BLaER1 treated with 17β-estradiol and CSF1 and Interleukin-3, amounts not matched to agents 10 nM and 100 nM (cell line): ENCODE measurements around the gene DLL1.

Experiments used
- H3K27ac ChIP-seq, 11 experiments: shearing (Covaris generic); formaldehyde crosslinking; 2 replicates each; pipeline ENCODE4 v1.8.1; 2022
- H3K27me3 ChIP-seq, 11 experiments: shearing (Covaris generic); formaldehyde crosslinking; 2 replicates each; pipeline ENCODE4 v1.8.1; 2022
- H3K36me3 ChIP-seq, 11 experiments: shearing (Covaris generic); formaldehyde crosslinking; 2 replicates each; pipeline ENCODE4 v1.8.1; 2022
- H3K4me1 ChIP-seq, 10 experiments: shearing (Covaris generic); formaldehyde crosslinking; 2 replicates each; pipeline ENCODE4 v1.8.1; 2022
- H3K4me2 ChIP-seq, 11 experiments: shearing (Covaris generic); formaldehyde crosslinking; 2 replicates each; pipeline ENCODE4 v1.8.1; 2022
- H3K4me3 ChIP-seq, 10 experiments: shearing (Covaris generic); formaldehyde crosslinking; 2 replicates each; pipeline ENCODE4 v1.8.1; 2022
- H3K9ac ChIP-seq, 11 experiments: shearing (Covaris generic); formaldehyde crosslinking; 2 replicates each; pipeline ENCODE4 v1.8.1; 2022
- H3K9me3 ChIP-seq, 11 experiments: shearing (Covaris generic); formaldehyde crosslinking; replicated peaks in 1 of 11; 2 replicates each; pipeline ENCODE4 v1.8.1; 2022
- H4K20me1 ChIP-seq, 11 experiments: shearing (Covaris generic); formaldehyde crosslinking; 2 replicates each; pipeline ENCODE4 v1.8.1; 2022
- Cebpa-rat ChIP-seq, 11 experiments: shearing (Covaris generic); IDR thresholded peaks; 2 replicates each; pipeline ENCODE4 v1.8.1; 2022

Gene DLL1

GRCh38 chr6:170312876-170313275, 22.0 kb upstream of the DLL1 start:
- no peaks in the 10 kb centered on the region for H3K9me3 ChIP-seq
- H3K27ac ChIP-seq, result no peak overlapping the region
- H3K4me3 ChIP-seq, result no peak overlapping the region
- peaks cover 75 to 99% (median 95%) of the 10 kb centered on the region in 11 experiments for H4K20me1 ChIP-seq
- peaks cover 10 to 43% (median 15%) of the 10 kb centered on the region in 10 experiments for H3K4me1 ChIP-seq
- no peak overlapping the region for H3K4me2 ChIP-seq
- TF ChIP-seq Cebpa-rat (IDR thresholded peaks at IDR 0.05), result no peak
- H3K27me3 ChIP-seq, result no peaks in the 10 kb centered on the region
- H3K9ac ChIP-seq, result no peak overlapping the region
- H3K36me3 ChIP-seq, result peaks cover 18 to 70% (median 42%) of the 10 kb centered on the region in 11 experiments

- H4K20me1 ChIP-seq, result peaks cover 66 to 93% (median 88%) of the 10 kb centered on the region in 11 experiments
These were observed 20.8 kb upstream of the DLL1 start for GRCh38 chr6:170311696-170312095.

GRCh38 chr6:170308761-170309160, 17.9 kb upstream of the DLL1 start:
- Histone ChIP-seq H3K9ac (peak overlapping the region in 2 of 11 experiments; percentile 95 to 97; a peak in 2 of 22 replicates), H3K4me3 (0 out of 20 replicates have a peak overlapping the region, but pooled peaks of 1 of the 10 experiments have one; percentile 90), H3K4me2 (peak overlapping the region; percentile 90 to 99 (median 95); a peak in 21 of 22 replicates)

More at GRCh38 chr6:170311696-170312095, 20.8 kb upstream of the DLL1 start:
- no peaks in the 10 kb centered on the region for H3K27me3 ChIP-seq
- peaks cover 9 to 59% (median 32%) of the 10 kb centered on the region in 11 experiments; a peak in 17 of 22 replicates for H3K36me3 ChIP-seq
- no peak overlapping the region for H3K9ac ChIP-seq
- no peak for TF ChIP-seq Cebpa-rat (IDR thresholded peaks at IDR 0.05)
- no peak overlapping the region for H3K27ac ChIP-seq
- no peak overlapping the region for H3K4me2 ChIP-seq
- peaks cover 17 to 50% (median 20%) of the 10 kb centered on the region in 10 experiments for H3K4me1 ChIP-seq
- no peaks in the 10 kb centered on the region for H3K9me3 ChIP-seq
- no peak overlapping the region for H3K4me3 ChIP-seq

GRCh38 chr6:170307080-170307545, 16.2 kb upstream of the DLL1 start:
- TF ChIP-seq Cebpa-rat (IDR thresholded peaks at IDR 0.05), result no peak
- Histone ChIP-seq H3K36me3 (peaks cover 0 to 22% (median 16%) of the 10 kb centered on the region in 11 experiments; a peak in 13 of 22 replicates), H3K4me2 (peak overlapping the region; percentile 90 to 99 (median 95)), H3K27ac (peak overlapping the region; percentile 90 to 96 (median 94)), H3K9ac (peak overlapping the region; percentile 91 to 97 (median 94)), H3K27me3 (peaks cover 0 to 9% (median 0%) of the 10 kb centered on the region in 11 experiments; a peak in 6 of 22 replicates), H3K4me1 (peaks cover 23 to 54% (median 30%) of the 10 kb centered on the region in 10 experiments), H4K20me1 (peaks cover 29 to 47% (median 42%) of the 10 kb centered on the region in 11 experiments; a peak in 21 of 22 replicates), H3K9me3 (peaks cover 0 to 4% (median 2%) of the 10 kb centered on the region in 11 experiments; a peak in 11 of 22 replicates), H3K4me3 (peak overlapping the region; percentile 78 to 95 (median 86))

More at GRCh38 chr6:170308761-170309160, 17.9 kb upstream of the DLL1 start:
- Histone ChIP-seq H3K4me1 (peaks cover 23 to 53% (median 30%) of the 10 kb centered on the region in 10 experiments), H3K27ac (no peak overlapping the region), H3K9me3 (no peaks in the 10 kb centered on the region), H3K36me3 (peaks cover 2 to 36% (median 21%) of the 10 kb centered on the region in 11 experiments; a peak in 16 of 22 replicates), H3K27me3 (peaks cover 0 to 9% (median 0%) of the 10 kb centered on the region in 11 experiments; a peak in 5 of 22 replicates), H4K20me1 (peaks cover 44 to 63% (median 59%) of the 10 kb centered on the region in 11 experiments)
- no peak for TF ChIP-seq Cebpa-rat (IDR thresholded peaks at IDR 0.05)

- Histone ChIP-seq H3K9me3 (peaks cover 6 to 10% (median 8%) of the 10 kb centered on the region in 11 experiments; a peak in 21 of 22 replicates), H3K36me3 (peaks cover 0 to 19% (median 14%) of the 10 kb centered on the region in 11 experiments; a peak in 13 of 22 replicates), H3K27me3 (peaks cover 0 to 13% (median 0%) of the 10 kb centered on the region in 11 experiments; a peak in 6 of 22 replicates), H3K9ac (peak within 1 kb of the TSS; percentile 91 to 97 (median 94)), H3K4me1 (peaks cover 23 to 54% (median 30%) of the 10 kb centered on the region in 10 experiments), H3K27ac (peak within 1 kb of the TSS; percentile 90 to 96 (median 94)), H4K20me1 (peaks cover 24 to 41% (median 38%) of the 10 kb centered on the region in 11 experiments; a peak in 21 of 22 replicates), H3K4me3 (peak within 1 kb of the TSS; percentile 78 to 95 (median 86)), H3K4me2 (peak within 1 kb of the TSS; percentile 90 to 99 (median 95))
- no peak for TF ChIP-seq Cebpa-rat (IDR thresholded peaks at IDR 0.05)
These were observed 15.6 kb upstream of the DLL1 start, which contains the start of gene FAM120B for GRCh38 chr6:170306324-170307079. Gene FAM120B, plus strand, starts transcription at chr6:170306758. Its CDS starts 10,633 bp downstream, at chr6:170317391.

GRCh38 chr6:170305805-170306323, 15.0 kb upstream of the DLL1 start:
- Histone ChIP-seq H3K27me3 (peaks cover 0 to 18% (median 4%) of the 10 kb centered on the region in 11 experiments; a peak in 11 of 22 replicates), H3K4me1 (peaks cover 23 to 52% (median 30%) of the 10 kb centered on the region in 10 experiments), H3K27ac (peak overlapping the region in 10 of 11 experiments; percentile 90 to 96 (median 94); a peak in 19 of 22 replicates), H3K4me2 (peak overlapping the region; percentile 88 to 99 (median 95)), H3K4me3 (peak overlapping the region; percentile 78 to 95 (median 86)), H4K20me1 (peaks cover 18 to 34% (median 31%) of the 10 kb centered on the region in 11 experiments; a peak in 21 of 22 replicates), H3K36me3 (peaks cover 0 to 13% (median 8%) of the 10 kb centered on the region in 11 experiments; a peak in 12 of 22 replicates), H3K9ac (peak overlapping the region; percentile 74 to 97 (median 94)), H3K9me3 (peaks cover 12 to 16% (median 14%) of the 10 kb centered on the region in 11 experiments)
- no peak for TF ChIP-seq Cebpa-rat (IDR thresholded peaks at IDR 0.05)

- TF ChIP-seq Cebpa-rat (IDR thresholded peaks at IDR 0.05), result no peak
- no peak overlapping the region for H3K27ac ChIP-seq
- peaks cover 19 to 31% (median 21%) of the 10 kb centered on the region in 10 experiments for H3K4me1 ChIP-seq
- H3K4me2 ChIP-seq, result no peak overlapping the region
- no peak overlapping the region for H3K4me3 ChIP-seq
- peaks cover 41 to 65% (median 50%) of the 10 kb centered on the region in 11 experiments for H3K27me3 ChIP-seq
- peaks cover 21 to 28% (median 24%) of the 10 kb centered on the region in 11 experiments for H3K9me3 ChIP-seq
- peaks cover 0 to 5% (median 0%) of the 10 kb centered on the region in 11 experiments; a peak in 1 of 22 replicates for H3K36me3 ChIP-seq
- no peak overlapping the region for H3K9ac ChIP-seq
- peaks cover 0 to 23% (median 11%) of the 10 kb centered on the region in 11 experiments; a peak in 18 of 22 replicates for H4K20me1 ChIP-seq
These were observed 10.3 kb upstream of the DLL1 start for GRCh38 chr6:170301184-170301583.

GRCh38 chr6:170298688-170299087, 7.8 kb upstream of the DLL1 start:
- H3K4me2 ChIP-seq, result peak overlapping the region in 1 of 11 experiments; percentile 6; a peak in 1 of 22 replicates
- H3K4me3 ChIP-seq, result no peak overlapping the region
- H3K27ac ChIP-seq, result no peak overlapping the region
- TF ChIP-seq Cebpa-rat (IDR thresholded peaks at IDR 0.05), result no peak
- H3K36me3 ChIP-seq, result peaks cover 0 to 5% (median 0%) of the 10 kb centered on the region in 11 experiments; a peak in 1 of 22 replicates
- peaks cover 0 to 48% (median 36%) of the 10 kb centered on the region in 11 experiments; a peak in 19 of 22 replicates for H4K20me1 ChIP-seq
- peaks cover 23 to 45% (median 24%) of the 10 kb centered on the region in 10 experiments for H3K4me1 ChIP-seq
- peaks cover 66 to 81% (median 75%) of the 10 kb centered on the region in 11 experiments for H3K27me3 ChIP-seq
- H3K9ac ChIP-seq, result no peak overlapping the region
- peaks cover 21 to 28% (median 24%) of the 10 kb centered on the region in 11 experiments for H3K9me3 ChIP-seq
